Measurements from ENCODE around the gene RAB44. TPM values are rescaled to one million over a fixed set of nuclear protein-coding genes. Genes with fewer than 3 reads are reported as not detected.

Gene RAB44
- total and polyA plus RNA-seq, 2 experiments from 2014 or later: not detected

- Histone ChIP-seq H3K4me2 (no peak overlapping the region), H3K36me3 (replicated peaks; ENCODE audit: insufficient read depth, low read depth) (no peaks in the 10 kb centered on the region), H3K27ac (no peak overlapping the region), H3K27me3 (no peaks in the 10 kb centered on the region), H3K9me2 (replicated peaks; ENCODE audit: insufficient read depth) (no peaks in the 10 kb centered on the region), H2AFZ (no peak overlapping the region), H3K79me2 (no peaks in the 10 kb centered on the region), H3K9me3 (ENCODE audit: low read depth) (no peaks in the 10 kb centered on the region), H3K4me1 (ENCODE audit: insufficient read depth) (no peaks in the 10 kb centered on the region), H4K20me1 (ENCODE audit: insufficient read depth, poor library complexity, severe bottlenecking) (no peaks in the 10 kb centered on the region), H3K4me3 (no peak overlapping the region)
- 84% methylated on average over 6 of the region's 6 CpGs for WGBS (ENCODE audit: low lambda C conversion rate, missing lambda C conversion rate)
- no peak for DNase-seq (ENCODE audit: low spot score)
- TF ChIP-seq EZH2 (IDR thresholded peaks at IDR 0.05; ENCODE audit: borderline replicate concordance) (no peak), CTCF (IDR thresholded peaks at IDR 0.05; ENCODE audit: poor library complexity) (no peak), EZH2phosphoT487 (IDR thresholded peaks at IDR 0.05; ENCODE audit: low read depth, severe bottlenecking, unreplicated experiment) (no peak)
Observed at GRCh38 chr6:36752187-36752885, 54.7 kb downstream of the RAB44 start.

- Histone ChIP-seq H3K36me3 (replicated peaks; ENCODE audit: insufficient read depth, low read depth) (no peaks in the 10 kb centered on the region), H3K4me3 (no peak overlapping the region), H4K20me1 (ENCODE audit: insufficient read depth, poor library complexity, severe bottlenecking) (no peaks in the 10 kb centered on the region), H3K79me2 (no peaks in the 10 kb centered on the region), H3K27me3 (no peaks in the 10 kb centered on the region), H3K9me2 (replicated peaks; ENCODE audit: insufficient read depth) (no peaks in the 10 kb centered on the region), H3K27ac (no peak overlapping the region), H2AFZ (no peak overlapping the region), H3K4me2 (no peak overlapping the region), H3K4me1 (ENCODE audit: insufficient read depth) (no peaks in the 10 kb centered on the region), H3K9me3 (ENCODE audit: low read depth) (no peaks in the 10 kb centered on the region)
- 88% methylated on average over 6 of the region's 6 CpGs for WGBS (ENCODE audit: low lambda C conversion rate, missing lambda C conversion rate)
- DNase-seq (ENCODE audit: low spot score): no peak
- TF ChIP-seq EZH2 (IDR thresholded peaks at IDR 0.05; ENCODE audit: borderline replicate concordance): no peak
- TF ChIP-seq EZH2phosphoT487 (IDR thresholded peaks at IDR 0.05; ENCODE audit: low read depth, severe bottlenecking, unreplicated experiment): no peak
- no peak for TF ChIP-seq CTCF (IDR thresholded peaks at IDR 0.05; ENCODE audit: poor library complexity)
Observed at GRCh38 chr6:36752886-36753506, 55.4 kb downstream of the RAB44 start.

- Histone ChIP-seq H3K79me2 (no peaks in the 10 kb centered on the region), H2AFZ (no peak overlapping the region), H3K9me2 (replicated peaks; ENCODE audit: insufficient read depth) (no peaks in the 10 kb centered on the region), H3K4me2 (no peak overlapping the region), H3K36me3 (replicated peaks; ENCODE audit: insufficient read depth, low read depth) (no peaks in the 10 kb centered on the region), H3K9me3 (ENCODE audit: low read depth) (no peaks in the 10 kb centered on the region), H3K27me3 (no peaks in the 10 kb centered on the region), H3K4me1 (ENCODE audit: insufficient read depth) (no peaks in the 10 kb centered on the region), H3K27ac (no peak overlapping the region), H3K4me3 (no peak overlapping the region), H4K20me1 (ENCODE audit: insufficient read depth, poor library complexity, severe bottlenecking) (no peaks in the 10 kb centered on the region)
- no peak for TF ChIP-seq CTCF (IDR thresholded peaks at IDR 0.05; ENCODE audit: poor library complexity)
- no peak for TF ChIP-seq EZH2 (IDR thresholded peaks at IDR 0.05; ENCODE audit: borderline replicate concordance)
- no peak for TF ChIP-seq EZH2phosphoT487 (IDR thresholded peaks at IDR 0.05; ENCODE audit: low read depth, severe bottlenecking, unreplicated experiment)
- WGBS (ENCODE audit: low lambda C conversion rate, missing lambda C conversion rate): 73% methylated on average over 7 of the region's 7 CpGs
- DNase-seq (ENCODE audit: low spot score): no peak
Observed at GRCh38 chr6:36753671-36754405, 56.2 kb downstream of the RAB44 start.

Measured in hepatocyte (in vitro differentiated cells).